GM19099 (cell line): ENCODE data around the gene MXD4.

Experiments
- POLR2A ChIP-seq: IDR thresholded peaks from 3 replicates; pipeline ENCODE4 v1.6.1; 2011; ENCODE audit warnings: low read depth; ENCODE audit not compliant: insufficient read length; ENCODE audit errors: extremely low read depth

The MXD4 gene

GRCh38 chr4:2248044-2248780 lies 13.7 kb downstream of the MXD4 start:
- no peak for TF ChIP-seq POLR2A

DNA sequence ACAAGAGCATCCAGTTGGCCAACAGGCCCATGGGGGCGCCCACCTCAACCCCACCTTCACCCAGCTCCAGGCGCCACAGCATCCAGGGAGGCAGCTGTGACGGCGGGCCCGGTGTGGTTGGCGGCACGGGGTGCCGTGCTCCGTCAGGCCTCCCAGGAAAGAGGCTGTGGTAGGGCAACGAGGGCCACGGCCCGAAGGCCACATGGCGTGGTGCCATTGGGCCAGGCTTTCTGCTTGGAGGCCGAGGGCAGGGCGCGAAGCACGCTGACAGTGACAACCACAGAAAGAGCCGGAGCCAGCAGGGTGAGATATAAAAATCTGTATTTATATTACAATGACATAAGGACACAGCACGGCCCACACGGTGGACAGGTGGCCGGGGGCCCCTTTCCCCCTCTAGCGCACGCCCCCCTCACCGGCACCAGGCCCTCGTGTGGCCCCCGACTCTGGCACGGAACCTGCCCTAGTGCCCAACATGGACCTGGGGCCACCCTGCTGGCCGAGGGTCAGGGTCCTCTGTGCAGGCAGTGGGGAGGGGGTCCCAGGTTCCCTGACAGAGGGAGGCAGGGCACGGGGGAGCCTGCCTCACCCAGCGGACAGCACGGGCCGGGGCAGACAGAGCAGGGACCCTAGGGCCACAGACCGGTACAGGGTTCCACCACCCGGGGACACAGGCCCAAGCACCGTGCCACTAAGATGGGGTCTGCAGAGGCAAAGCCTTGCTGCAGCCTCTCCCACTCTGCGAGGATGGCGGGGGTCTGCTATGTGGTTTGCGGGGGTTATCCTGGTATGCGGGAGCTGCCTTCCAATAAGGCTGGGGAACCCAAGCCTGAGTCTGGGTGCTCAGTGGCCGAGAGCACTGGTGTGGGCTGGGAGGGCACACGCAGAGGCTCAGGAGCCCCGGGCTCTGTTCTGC lies 14.5 kb downstream of the MXD4 start:
- no peak for TF ChIP-seq POLR2A

- no peak for TF ChIP-seq POLR2A
Measured at GRCh38 chr4:2246384-2247127, 15.4 kb downstream of the MXD4 start.

DNA sequence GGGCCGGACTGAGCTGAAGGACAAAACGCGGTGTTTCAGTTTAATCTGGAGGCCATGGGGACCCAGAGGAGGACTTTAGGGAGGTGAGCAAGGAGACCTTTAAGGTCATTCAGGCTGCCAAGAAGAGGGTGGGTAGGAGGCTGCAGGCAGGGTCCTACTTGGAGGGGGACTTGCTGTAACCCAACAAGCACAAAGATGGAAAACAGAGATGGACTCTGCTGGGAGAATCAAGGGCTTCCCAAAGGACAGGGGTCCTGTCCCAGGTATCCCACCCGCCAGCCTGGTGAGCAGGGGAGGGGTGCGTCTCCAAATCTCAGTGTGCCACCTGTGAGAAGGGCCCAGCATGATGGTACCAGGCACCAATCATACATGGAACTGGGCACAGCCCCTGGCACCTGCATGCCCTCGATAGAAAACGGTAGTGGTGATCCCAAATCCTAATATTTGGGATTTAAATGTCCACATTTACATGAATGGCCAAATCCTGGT lies 16.1 kb downstream of the MXD4 start:
- no peak for TF ChIP-seq POLR2A

GRCh38 chr4:2245057-2245786 lies 16.7 kb downstream of the MXD4 start:
- TF ChIP-seq POLR2A: no peak

- no peak for TF ChIP-seq POLR2A
Measured at GRCh38 chr4:2243681-2244380, 18.1 kb downstream of the MXD4 start.

GRCh38 chr4:2241410-2242353 lies 20.2 kb downstream of the MXD4 start, which contains the start of the genes HAUS3 and POLN:
HAUS3 (minus strand) TSS chr4:2242121; CDS start chr4:2240946, 1,175 bp downstream.
POLN (minus strand) TSS chr4:2242121; CDS start chr4:2229231, 12,890 bp downstream.
- TF ChIP-seq POLR2A: peak; percentile 87

DNA sequence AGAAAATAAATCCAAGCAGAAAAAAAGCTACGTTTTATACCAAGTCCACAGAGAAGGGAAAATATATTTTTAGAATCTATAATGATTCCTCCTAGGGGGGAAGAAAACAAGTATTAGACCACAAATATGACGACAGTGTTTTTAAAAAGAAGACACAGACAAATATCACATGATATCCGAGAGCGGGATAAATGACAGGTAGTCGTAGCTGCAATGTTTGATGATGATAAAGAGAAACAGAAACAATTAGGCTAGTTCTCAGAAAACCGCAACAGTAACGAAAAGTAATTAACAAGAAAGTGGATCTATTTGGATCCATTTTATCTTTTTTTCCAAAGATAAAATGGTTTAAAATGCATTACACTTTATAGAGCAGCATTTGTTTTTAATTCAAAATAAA lies 20.9 kb downstream of the MXD4 start:
- TF ChIP-seq POLR2A: no peak

DNA sequence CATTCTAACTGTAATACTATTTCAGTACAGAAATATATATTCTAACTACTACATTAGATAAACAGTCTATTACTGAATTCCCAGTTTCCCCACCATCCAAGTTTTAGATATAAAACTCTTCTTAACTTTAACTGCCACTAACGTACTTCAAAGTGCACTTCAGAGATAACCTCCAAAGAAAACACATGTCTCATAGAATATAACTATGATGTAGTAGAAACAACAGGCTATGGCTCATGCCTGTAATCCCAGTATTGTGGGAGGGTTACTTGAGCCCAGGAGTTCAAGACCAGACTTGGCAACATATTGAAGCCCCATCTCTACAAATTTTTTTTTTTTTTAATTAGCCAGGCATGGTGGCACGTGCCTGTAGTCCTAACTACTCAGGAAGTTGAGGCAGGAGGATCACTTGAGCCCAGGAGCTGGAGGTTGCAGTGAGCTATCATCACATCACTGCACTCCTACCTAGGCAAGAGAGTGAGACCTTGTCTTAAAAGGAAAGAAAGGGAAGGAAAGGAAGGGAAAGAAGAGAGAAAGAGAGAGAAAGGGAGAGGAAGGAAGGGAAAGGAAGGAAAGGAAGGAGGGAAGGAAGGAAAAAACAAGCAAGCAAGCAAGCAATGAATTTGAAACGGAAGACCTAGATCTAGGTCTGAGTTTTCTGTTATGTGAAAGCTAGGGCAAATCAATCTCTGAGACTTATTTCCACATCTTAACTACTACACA lies 24.8 kb downstream of the MXD4 start:
- no peak for TF ChIP-seq POLR2A

- no peak for TF ChIP-seq POLR2A
Measured at GRCh38 chr4:2231082-2231481, 30.8 kb downstream of the MXD4 start.

- no peak for TF ChIP-seq POLR2A
Measured at GRCh38 chr4:2226261-2226660, 35.6 kb downstream of the MXD4 start.

DNA sequence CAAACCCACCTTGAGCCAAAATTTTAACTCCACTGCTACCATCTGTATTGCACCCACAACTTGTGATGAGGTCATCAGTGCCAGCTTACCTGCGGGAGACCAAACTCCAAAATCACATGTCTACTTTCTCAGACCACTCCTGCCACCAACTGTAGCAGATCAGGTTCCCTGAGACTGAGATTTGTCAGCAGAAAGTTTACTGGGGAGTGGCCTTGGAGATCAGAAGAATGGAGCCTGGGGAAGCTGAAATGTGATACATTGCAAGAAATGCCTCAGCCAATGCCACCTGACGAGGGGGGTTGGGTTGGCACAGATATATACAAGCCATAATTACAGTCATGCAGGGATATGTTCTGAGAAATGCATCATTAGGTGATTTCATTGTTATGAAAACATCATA lies 39.1 kb downstream of the MXD4 start:
- TF ChIP-seq POLR2A: no peak
